ENCODE data around the gene NATD1.

DNA sequence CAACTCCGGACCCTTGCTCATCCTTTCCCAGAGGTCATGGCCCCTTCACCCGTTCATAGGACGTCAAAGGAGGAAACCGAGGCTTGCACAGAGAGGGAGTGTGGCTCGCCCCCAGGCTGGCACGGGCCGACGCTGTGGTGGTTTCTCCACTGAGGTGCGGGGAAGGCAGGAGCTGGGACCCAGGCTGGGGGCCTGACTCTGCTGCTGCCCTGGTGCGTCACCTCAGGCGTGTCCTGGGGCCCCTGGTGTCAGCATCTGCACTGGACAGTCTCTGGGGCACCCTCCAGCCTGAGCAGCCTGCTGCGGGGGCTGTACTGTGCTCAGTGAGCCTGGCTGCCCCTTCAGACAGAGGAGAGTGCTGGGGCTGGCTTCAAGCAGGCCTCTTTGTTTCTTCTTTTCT is 38.7 kb upstream of the NATD1 start:
- TF ChIP-seq, protein P1, sequence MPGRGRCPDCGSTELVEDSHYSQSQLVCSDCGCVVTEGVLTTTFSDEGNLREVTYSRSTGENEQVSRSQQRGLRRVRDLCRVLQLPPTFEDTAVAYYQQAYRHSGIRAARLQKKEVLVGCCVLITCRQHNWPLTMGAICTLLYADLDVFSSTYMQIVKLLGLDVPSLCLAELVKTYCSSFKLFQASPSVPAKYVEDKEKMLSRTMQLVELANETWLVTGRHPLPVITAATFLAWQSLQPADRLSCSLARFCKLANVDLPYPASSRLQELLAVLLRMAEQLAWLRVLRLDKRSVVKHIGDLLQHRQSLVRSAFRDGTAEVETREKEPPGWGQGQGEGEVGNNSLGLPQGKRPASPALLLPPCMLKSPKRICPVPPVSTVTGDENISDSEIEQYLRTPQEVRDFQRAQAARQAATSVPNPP (IDR thresholded peaks at IDR 0.05; ENCODE audit: borderline replicate concordance, insufficient read depth, insufficient read length), result no peak
- TF ChIP-seq EZH2 (IDR thresholded peaks at IDR 0.05; ENCODE audit: borderline replicate concordance, low read depth, low read length), result no peak
- TF ChIP-seq EP300 (IDR thresholded peaks at IDR 0.05; ENCODE audit: low read length), result no peak
- no peak for TF ChIP-seq RCOR1 (IDR thresholded peaks at IDR 0.05; ENCODE audit: borderline replicate concordance in 1 of 2, low read depth in 2 of 2, low read length in 2 of 2)
- no peak for TF ChIP-seq NR2C1 (IDR thresholded peaks at IDR 0.05)
- no peak for TF ChIP-seq NR2C1 (tag; IDR thresholded peaks at IDR 0.05)
- no peak for TF ChIP-seq ZNF583 (CRISPR knock-in tag; IDR thresholded peaks at IDR 0.05)

Data from K562 (cell line).